Measurements from ENCODE around the gene LRRC8C.
A peak's percentile ranks its signal among the peaks of the same experiment; 100 is the strongest.

LRRC8C gene

DNA sequence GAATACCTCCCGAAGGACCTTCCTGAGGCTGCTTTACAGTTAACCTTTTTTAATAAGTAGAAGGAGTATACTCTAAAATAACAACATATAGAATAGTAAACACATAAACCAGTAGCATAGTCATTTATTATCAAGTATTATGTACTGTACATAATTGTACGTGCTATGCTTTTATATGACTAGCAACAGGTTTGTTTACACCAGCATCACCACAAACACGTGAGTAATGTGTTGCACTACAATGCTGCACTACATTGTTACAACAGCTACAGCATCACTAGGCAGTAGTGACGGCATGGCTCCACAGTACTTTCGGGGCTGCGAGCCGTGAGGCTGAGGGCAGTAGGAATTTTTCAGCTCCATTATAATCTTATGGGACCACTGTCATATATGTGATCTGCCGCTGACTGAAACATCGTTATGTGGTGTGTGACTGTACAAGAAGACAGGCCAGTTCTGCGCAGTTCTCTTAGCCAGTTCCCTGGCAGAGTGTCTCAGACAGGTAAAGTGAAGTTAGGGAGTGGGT, 105.1 kb downstream of the LRRC8C start:
- DNase-seq = no peak

DNA sequence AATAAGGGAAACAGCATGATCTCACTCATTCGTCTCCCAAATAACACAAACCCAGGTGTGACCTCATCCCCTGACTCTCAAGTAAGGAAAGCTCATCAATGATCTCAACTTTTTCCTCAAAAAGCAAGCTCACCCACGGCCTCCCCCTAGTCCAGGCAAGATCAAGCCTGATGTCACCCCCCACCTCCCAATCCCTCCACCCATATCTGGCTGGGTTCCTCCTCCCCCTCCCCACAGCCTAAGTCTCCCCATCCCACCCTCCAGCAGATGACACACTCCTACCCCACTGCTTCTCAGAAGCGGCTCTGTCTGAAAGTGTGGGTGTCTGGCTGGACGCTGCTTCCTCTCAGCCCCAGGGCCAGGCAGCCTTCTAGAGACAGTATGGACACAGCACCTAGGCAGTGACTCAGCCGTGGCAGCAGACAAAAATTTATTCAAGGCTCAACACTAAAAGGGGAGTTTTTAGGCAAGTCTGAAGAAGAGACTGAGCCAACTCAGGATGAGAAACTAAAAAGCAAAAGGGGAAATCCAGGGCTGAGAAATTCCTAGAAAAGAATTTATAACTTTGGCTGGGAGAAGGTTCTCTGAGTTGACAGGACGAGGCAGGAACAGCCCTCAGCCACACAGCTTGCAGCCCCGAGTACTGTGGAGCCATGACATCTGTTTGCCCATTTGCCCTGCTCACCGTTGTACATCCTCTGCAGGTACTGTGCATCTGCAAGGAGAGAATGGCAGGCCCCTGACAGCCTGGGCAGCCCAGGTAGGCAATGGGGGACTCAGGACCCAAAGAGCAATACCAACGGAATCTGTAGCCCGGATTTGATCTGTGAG, 106.3 kb downstream of the LRRC8C start:
- DNase-seq = peak; percentile 51

DNA sequence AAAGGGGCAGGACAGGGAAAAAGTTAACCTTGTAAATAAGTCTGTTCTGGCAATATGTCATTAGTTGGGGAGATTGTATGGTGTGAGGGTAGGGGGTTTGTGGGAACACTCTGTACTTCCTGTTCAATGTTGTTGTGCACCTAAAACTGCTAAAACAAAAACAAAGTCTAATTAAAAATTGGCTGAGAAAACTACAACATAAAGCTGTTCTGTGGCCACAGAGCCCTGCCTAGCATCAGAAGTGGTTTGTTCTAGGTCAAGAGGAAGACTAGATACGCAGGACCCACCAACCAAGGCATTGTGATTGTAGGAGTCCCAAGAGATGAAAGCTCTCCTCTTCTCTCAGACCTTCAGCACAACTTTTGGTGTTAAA, 106.9 kb downstream of the LRRC8C start:
- DNase-seq = no peak

DNA sequence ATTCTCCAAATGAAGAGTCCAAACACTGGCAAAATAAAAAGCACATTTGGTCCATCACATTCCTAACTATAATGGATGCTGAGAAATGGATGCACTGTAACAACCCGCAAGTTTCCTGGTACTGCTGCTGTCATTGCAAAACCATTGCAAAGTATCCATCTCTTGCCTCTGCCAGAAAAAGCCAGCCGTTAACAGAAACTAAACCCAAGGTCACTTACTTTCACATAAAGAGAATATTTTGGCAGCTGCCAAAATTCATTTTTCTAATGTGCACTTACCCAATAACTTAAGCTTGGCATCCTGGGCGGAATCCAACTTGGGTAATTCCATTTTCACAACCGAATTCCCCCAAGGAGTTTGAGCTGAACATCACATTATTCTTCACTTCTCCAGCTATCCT, 110.9 kb downstream of the LRRC8C start:
- DNase-seq = no peak

DNA sequence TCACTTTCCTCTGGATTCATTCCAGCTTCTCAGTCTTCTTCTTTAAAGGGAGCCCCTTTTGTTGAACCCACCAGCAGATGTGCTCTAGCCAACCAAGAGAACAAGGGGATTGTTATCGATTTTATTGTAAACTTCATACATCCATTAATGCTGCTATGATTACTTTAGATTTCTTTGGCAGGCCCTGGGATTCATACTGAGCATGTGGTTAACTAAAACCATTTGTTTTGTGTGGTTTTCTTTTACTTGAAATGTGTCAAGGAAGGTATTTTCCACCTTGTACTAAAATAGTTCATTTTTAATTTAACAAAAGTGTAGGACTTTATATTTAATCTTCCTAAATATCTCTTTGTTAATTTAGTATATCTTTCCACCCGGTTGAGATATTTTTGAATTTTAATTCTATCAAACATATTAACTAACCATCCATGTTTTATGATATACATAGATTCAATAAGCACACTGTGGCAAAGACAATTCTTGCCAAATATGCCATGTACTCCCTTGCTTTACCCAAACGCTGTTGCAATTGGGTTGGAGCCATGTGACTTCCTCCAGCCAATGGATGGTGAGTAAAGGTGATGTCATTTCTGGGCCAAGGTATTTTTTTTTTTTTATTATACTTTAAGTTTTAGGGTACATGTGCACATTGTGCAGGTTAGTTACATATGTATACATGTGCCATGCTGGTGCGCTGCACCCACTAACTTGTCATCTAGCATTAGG, 113.7 kb downstream of the LRRC8C start:
- no peak for DNase-seq

DNA sequence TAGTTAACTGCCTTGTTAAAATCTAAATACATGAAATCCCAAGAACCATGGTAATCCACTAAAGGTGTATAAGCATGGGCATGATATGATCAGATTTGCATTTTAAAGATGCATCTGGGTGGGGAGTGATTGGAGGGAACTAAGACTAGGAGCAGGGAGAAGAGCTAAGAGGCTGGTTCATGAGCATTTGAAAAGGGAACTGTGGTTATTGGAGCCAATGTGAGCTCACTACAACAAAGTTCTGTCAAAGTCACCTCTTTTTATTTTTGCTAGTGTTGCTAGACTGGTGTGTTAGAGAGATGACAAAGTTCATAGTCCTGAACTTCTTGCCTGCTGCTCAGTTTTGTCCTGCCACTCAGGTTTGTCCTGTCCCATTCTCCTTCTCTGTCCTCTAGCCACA, 120.8 kb downstream of the LRRC8C start:
- DNase-seq = no peak

DNA sequence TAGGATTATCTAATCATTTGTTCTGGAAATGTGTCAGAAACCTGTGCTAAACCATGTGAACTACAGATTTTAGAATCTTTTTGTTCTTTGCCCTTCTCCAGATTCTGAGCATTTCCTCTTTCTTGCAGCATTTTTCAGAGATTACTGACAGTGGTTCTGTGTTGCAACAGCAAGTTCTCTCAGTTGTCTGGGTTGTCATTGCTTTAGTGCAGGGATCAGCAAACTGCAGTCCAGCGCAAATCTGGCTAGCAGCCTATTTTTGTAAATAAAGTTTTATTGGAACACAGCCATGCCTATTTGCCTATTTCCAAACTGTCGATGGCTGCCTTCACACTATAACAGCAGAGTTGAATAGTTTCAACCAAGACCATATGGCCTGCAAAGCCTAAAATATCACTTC, 121.6 kb downstream of the LRRC8C start:
- no peak for DNase-seq

DNA sequence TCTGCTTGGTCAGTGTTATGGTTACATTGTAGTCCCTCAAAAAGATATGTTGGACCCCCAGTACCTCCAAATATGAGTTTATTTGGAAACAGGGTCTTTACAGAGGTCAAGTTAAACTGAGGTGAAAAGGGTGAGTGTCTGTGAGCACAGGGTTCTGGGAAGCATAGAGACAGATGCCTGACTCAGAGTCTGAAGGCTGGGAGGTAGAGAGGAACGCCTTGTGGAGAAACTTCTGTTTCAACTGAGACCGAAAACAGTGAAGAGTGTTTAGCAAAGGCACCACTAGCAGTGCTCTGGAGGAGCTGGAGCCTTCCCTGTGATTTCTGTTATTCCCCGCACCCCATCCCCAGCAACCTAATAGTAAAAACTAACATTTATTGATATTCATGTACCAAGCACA, 122.7 kb downstream of the LRRC8C start:
- no peak for DNase-seq

DNA sequence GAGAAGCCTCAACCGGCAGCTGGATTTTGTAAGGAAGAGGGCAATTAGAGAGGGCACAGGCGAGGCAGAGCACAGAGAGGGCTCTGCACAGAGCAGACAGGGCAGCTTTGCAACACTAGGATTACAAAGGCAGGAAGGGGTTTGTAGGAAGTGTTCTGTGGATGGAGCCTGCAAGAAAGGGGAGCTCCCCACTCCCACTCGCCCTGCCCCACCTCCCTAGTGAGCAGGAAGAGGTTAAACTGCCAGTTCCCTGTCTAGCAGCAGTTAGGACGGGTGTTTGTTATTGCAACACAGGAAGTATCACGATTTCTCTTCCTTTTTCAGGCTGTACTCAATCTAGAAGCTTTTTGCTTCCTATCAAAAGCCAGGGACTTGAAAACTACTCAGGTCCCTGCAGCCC, 124.6 kb downstream of the LRRC8C start:
- DNase-seq = peak; percentile 27

DNA sequence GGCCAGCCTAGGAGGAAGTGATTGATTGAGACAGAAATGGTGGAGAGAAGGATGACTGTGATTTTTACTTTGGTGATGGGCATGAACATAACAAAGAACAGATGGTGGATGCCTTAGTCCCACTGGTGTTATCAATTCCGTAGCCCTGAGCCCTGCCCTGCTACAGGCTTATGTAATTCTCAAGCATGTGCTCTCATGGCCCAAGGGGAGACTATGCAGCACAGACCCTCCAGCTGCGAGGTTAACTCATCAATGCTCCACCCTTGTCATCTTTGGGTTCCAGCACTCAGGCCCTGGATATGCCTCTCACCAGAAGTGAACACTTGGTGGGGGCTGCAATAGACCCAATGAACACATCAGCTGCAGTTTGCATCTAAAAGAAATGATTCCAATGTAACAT, 125.2 kb downstream of the LRRC8C start:
- DNase-seq = no peak

DNA sequence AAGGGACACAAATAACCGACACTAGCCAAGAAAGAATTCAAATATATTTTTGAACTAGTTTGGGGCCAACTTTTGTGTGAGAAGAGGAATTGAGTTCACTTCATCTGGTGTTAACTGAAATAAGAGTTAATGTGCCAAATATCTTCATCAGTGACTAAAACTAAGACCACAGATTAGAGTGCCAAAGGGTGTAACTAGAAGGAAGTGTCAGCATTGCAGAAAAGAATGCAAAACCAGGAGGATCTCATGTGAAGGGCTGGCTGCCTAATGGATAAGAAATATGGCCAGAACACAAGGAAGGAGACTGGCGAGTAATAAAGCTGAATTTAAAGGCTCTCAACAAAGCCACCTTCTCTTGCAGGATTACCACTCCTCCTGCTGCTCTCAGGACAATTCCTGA, 126.1 kb downstream of the LRRC8C start:
- DNase-seq = no peak

DNA sequence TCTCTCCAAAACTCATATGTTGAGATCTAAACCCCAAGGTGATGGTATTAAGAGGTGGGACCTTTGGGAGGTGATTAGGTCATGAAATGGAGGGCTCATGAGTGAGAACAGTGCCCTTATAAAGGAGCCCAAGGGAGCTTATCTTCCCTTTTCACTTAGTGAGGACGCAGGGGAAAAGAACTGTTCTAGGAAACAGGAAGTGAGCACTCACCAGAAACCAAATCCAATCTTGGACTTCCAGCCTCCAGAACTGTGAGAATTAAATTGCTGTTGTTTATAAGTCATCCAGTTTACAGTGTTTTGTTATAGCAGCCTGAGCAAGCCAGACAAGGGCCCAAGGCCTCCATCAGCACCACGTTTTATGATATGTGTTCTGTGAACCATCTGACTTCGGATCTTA, 127.6 kb downstream of the LRRC8C start:
- DNase-seq = no peak

DNA sequence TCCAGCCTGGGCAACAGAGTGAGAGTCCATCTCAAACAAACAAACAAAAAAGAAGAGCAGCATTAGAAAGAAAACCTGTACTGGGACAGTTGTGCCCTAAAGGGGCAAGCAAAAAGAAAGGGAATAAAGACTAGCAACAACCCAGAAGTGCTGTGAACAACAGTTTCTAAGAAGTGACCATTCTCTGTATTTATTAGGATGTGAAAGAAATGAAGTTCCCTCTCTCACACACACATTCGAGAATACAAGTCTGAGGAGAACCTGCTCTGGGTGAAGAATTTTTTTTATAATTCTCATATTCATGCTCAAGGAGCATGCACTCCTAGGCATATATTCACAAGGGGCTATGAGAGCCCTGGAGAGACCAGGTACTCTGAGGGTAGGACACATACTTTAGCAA, 128.4 kb downstream of the LRRC8C start:
- DNase-seq = no peak

DNA sequence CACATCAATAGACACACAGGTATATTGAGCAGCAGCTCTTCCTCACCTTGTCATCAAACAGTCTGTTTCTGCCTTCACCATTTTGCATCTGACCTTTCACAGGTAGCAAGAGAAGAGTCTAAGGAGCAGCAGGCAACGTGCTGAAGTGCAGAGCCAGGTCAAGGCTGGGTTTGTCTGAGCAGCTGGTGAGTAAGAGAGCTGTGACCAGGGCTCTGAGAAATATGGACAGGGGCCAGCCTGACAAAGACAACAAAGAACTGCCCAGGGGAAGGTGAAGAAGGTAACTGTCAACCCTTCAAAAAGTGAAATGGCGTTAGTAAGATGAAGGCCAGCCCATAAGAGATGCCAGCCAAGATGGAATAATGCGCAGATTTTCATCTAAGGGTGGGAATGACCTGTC, 129.0 kb downstream of the LRRC8C start:
- DNase-seq = no peak

DNA sequence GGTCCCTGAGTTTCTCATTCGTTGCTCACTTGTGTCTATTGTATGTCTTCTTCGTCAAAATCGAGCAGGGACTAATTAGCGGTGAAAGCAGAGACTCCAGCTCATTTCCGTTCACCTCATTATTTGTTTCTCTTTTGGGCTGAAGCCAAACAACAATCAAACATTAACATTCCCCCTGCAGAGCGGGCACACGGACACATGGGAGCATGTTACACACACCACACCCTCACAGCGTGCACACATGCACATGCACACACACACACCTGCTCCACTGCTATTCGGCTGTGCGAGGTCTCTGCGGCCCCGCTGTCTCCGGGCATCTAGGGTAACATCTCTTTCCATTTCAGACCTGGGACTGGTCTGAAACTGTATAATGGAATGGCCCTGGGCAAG, 129.5 kb downstream of the LRRC8C start:
- no peak for DNase-seq

DNA sequence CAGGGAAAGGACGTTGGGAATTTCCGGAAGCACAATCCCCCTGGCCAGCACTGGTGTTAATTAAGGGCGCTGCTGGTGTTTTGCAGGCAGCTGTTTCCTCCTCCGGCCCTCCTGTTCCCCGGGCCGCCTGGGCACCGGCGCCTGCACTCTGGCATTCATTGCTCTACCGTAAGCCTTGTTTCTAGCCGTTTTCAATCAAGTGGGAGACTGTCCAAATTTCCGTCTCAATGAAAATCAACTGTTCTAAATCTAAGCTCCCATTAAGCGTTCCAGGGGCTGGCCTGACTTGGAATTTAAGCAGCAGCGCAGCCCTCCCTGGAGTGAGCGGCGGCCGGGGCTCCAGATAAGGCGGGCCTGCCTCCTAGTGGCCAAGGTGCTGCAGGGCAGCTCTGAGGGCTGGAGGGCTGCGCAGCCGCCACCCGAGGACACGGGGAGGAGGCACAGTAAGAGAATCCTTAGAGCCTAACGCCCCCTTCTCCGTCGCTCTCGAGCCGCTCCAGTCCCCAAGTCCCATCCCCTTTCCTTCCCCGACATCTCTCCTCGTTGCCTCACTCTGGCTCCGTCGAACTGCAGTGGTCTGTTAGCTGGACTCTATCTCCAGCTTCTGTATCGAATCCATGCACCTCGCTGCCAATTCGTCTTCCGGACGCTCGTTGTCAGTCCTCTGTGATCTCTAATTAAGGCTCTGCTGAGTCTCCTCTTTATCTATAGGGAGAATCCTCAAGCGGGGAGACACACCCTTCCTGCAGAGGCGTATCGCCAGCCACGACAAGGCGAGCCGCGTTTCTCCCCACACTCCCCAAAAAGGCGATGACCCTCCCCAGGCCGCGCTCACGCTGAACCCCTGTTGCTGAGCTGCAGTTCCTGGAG, 130.1 kb downstream of the LRRC8C start:
- DNase-seq = peak; percentile 77

DNA sequence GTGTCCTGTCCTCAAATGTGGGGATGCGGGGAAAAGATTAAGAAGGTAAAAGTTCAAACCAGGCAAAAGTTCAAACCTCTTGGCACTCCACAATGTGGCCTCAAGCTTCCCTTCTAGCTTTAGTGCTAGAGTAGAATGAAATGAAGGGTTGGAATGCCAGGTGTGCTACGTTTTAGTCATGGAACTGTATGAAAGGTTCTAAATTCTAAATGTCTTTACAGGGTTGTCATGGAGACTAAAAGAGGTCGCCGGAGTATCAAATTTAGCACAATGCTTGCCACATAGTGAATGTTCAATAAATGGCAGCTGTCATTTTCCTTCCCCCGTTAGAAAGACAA, 130.7 kb downstream of the LRRC8C start:
- no peak for DNase-seq

DNA sequence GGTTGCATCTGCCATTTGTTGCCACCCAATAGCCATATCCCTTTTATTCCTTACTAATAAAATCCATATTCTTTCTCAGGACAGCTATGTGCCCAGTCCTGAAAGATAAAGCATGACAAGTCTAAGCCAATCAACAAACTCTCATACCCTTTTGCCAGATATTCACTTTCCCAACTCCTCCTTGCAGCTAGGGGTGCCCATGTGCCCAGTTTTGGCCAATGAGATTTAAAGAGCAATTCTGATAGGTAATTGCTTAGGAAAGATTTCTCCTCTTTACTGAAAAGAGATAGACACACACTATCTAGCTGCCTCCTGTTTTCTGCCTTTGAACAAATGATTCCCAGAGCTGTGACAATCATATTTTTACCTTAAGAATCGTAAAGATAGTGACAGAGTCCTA, 132.9 kb downstream of the LRRC8C start:
- DNase-seq = no peak

DNA sequence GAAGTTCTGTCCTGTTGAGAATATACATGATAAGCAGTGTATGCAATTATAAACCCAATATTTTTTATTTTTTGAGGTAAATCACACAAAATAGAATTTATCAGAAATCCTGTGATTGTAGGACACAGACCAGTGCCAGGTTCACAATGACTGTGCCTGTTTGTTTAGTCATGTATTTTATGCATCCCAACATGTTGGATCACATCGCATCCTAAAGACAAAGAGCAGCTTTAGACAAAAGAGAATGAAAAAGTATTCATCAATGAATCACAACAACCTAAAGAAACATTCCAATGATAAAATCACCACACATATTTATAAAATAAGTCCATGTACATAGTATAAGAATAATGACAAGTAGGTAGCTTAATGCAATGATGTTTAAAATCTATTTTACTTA, 134.7 kb downstream of the LRRC8C start:
- no peak for DNase-seq

Data from stimulated activated naive CD4-positive, alpha-beta T cell treated with Interleukin-2 at 50 U/mL for 16 hours (primary cell).